ENCODE results near the gene KRT20.
"Not testable (repeated sequence)": the region's sequence is repeated elsewhere in the genome, so short reads cannot be mapped to it uniquely, and the experiment has no call there.

The KRT20 gene

GRCh38 chr17:40884708-40885512, at the start of gene KRT20:
TSS of gene KRT20 (minus strand) at chr17:40885242. CDS start at chr17:40885185, 57 bp downstream.
- no peak for DNase-seq (ENCODE audit: low read depth)

- no peak for DNase-seq (ENCODE audit: low read depth)
These were observed 47.6 kb upstream of the KRT20 start for GRCh38 chr17:40932608-40933007.

- DNase-seq (ENCODE audit: low read depth): no peak
These were observed 46.3 kb upstream of the KRT20 start for GRCh38 chr17:40931311-40931710.

GRCh38 chr17:40926341-40926740, 41.3 kb upstream of the KRT20 start:
- DNase-seq (ENCODE audit: low read depth): no peak

- DNase-seq (ENCODE audit: low read depth): no peak
These were observed 37.2 kb upstream of the KRT20 start for GRCh38 chr17:40922239-40922638.

- DNase-seq (ENCODE audit: low read depth): no peak
These were observed 36.0 kb upstream of the KRT20 start for GRCh38 chr17:40921026-40921425.

GRCh38 chr17:40917116-40917515, 32.1 kb upstream of the KRT20 start:
- not testable (repeated sequence) for DNase-seq (ENCODE audit: low read depth)

- DNase-seq (ENCODE audit: low read depth): no peak
These were observed 31.3 kb upstream of the KRT20 start for GRCh38 chr17:40916366-40916765.

- no peak for DNase-seq (ENCODE audit: low read depth)
These were observed 30.7 kb upstream of the KRT20 start for GRCh38 chr17:40915721-40916256.

GRCh38 chr17:40915199-40915661, 30.2 kb upstream of the KRT20 start:
- peak; percentile 92 for DNase-seq (ENCODE audit: low read depth)

- no peak for DNase-seq (ENCODE audit: low read depth)
These were observed 29.2 kb upstream of the KRT20 start for GRCh38 chr17:40914075-40914855.

- DNase-seq (ENCODE audit: low read depth): no peak
These were observed 27.6 kb upstream of the KRT20 start for GRCh38 chr17:40912486-40913210.

GRCh38 chr17:40910441-40910841, 25.4 kb upstream of the KRT20 start:
- DNase-seq (ENCODE audit: low read depth): no peak

- no peak for DNase-seq (ENCODE audit: low read depth)
These were observed 24.7 kb upstream of the KRT20 start for GRCh38 chr17:40909755-40910154.

- DNase-seq (ENCODE audit: low read depth): peak; percentile 89
These were observed 24.3 kb upstream of the KRT20 start for GRCh38 chr17:40909351-40909750.

- no peak for DNase-seq (ENCODE audit: low read depth)
These were observed 21.6 kb upstream of the KRT20 start for GRCh38 chr17:40906613-40907012.

- no peak for DNase-seq (ENCODE audit: low read depth)
These were observed 20.3 kb upstream of the KRT20 start for GRCh38 chr17:40905370-40905769.

GRCh38 chr17:40903129-40903847, 18.2 kb upstream of the KRT20 start:
- DNase-seq (ENCODE audit: low read depth): no peak

- DNase-seq (ENCODE audit: low read depth): no peak
These were observed 17.5 kb upstream of the KRT20 start for GRCh38 chr17:40902498-40902897.

- DNase-seq (ENCODE audit: low read depth): no peak
These were observed 17.0 kb upstream of the KRT20 start for GRCh38 chr17:40901981-40902474.

- DNase-seq (ENCODE audit: low read depth): no peak
These were observed 15.8 kb upstream of the KRT20 start for GRCh38 chr17:40900809-40901356.

All from HS-5 (cell line).